K562 (cell line): ENCODE data around the gene ORAI2. TPM values are rescaled to one million over a fixed set of nuclear protein-coding genes. Genes with fewer than 3 reads are reported as not detected.

Source experiments
- CREB3L1 ChIP-seq: fragments of 450-650 bp; IDR thresholded peaks from 2 replicates; pipeline ENCODE4 v1.6.1; 2014; ENCODE audit warnings: low read depth, mild to moderate bottlenecking, moderate library complexity, borderline replicate concordance
- KAT7 ChIP-seq: sonication (generic); formaldehyde crosslinking; IDR thresholded peaks from 2 replicates; pipeline ENCODE4 v1.8.0; 2022; ENCODE audit warnings: missing genetic modification reagents, mild to moderate bottlenecking, borderline replicate concordance
- KDM5B ChIP-seq: fragments of 200-600 bp; sonication (generic); IDR thresholded peaks from 2 replicates; pipeline ENCODE4 v1.6.1; 2012; ENCODE audit warnings: low read depth, mild to moderate bottlenecking, moderate library complexity, low read length, control low read depth, inconsistent platforms; ENCODE audit not compliant: insufficient replicate concordance
- MED1 ChIP-seq: sonication (generic); formaldehyde crosslinking; IDR thresholded peaks from 2 replicates; pipeline ENCODE4 v1.8.1; 2023; ENCODE audit warnings: missing genetic modification reagents, borderline replicate concordance
- MEF2A ChIP-seq: IDR thresholded peaks from 2 replicates; pipeline ENCODE4 v1.6.1; 2011; ENCODE audit warnings: low read depth, mild to moderate bottlenecking, low read length, moderate library complexity; ENCODE audit not compliant: control insufficient read depth
- PKNOX1 ChIP-seq: fragments of 450-650 bp; IDR thresholded peaks from 2 replicates; pipeline ENCODE4 v1.6.1; 2016
- SPI1 ChIP-seq: IDR thresholded peaks from 2 replicates; pipeline ENCODE4 v1.6.1; 2011; ENCODE audit warnings: low read depth, low read length, control low read depth, borderline replicate concordance
- TOE1 ChIP-seq, 2 experiments: fragments of 450-650 bp in 1 of 2; sonication (generic) in 1 of 2; formaldehyde crosslinking in 1 of 2; IDR thresholded peaks; 2 replicates each; pipeline versions ENCODE4 v1.7.1 to v1.8.0; 2016 to 2022; ENCODE audit warnings: borderline replicate concordance in 2 of 2, mild to moderate bottlenecking in 2 of 2, antibody characterized with exemption in 1 of 2, inconsistent platforms in 1 of 2, low read depth in 1 of 2, missing genetic modification reagents in 1 of 2, moderate library complexity in 1 of 2
- TRIM24 ChIP-seq, 2 experiments: fragments of 450-650 bp; IDR thresholded peaks; 2 replicates each; pipeline ENCODE4 v1.6.1; 2016
- VEZF1 ChIP-seq: fragments of 200-800 bp; sonication (Bioruptor generic); IDR thresholded peaks from 2 replicates; pipeline ENCODE4 v1.6.1; 2017; ENCODE audit warnings: missing genetic modification characterization, missing compliant biosample characterization
- XRCC3 ChIP-seq: fragments of 450-650 bp; IDR thresholded peaks from 2 replicates; pipeline ENCODE4 v1.6.1; 2017; ENCODE audit warnings: mild to moderate bottlenecking, moderate library complexity
- ZBTB9 ChIP-seq: fragments of 450-650 bp; formaldehyde crosslinking; IDR thresholded peaks from 2 replicates; pipeline ENCODE4 v1.4.0; 2020; ENCODE audit warnings: mild to moderate bottlenecking, moderate library complexity
- ZNF146 ChIP-seq: IDR thresholded peaks from one replicate; pipeline ENCODE4 v1.6.1; 2018; ENCODE audit warnings: missing compliant biosample characterization; ENCODE audit not compliant: unreplicated experiment
- ZNF263 ChIP-seq: sonication (generic); formaldehyde crosslinking; IDR thresholded peaks from 2 replicates; pipeline ENCODE4 v1.8.0; 2022; ENCODE audit warnings: mild to moderate bottlenecking, missing genetic modification reagents, borderline replicate concordance
- ZNF280A ChIP-seq: fragments of 450-650 bp; IDR thresholded peaks from 2 replicates; pipeline ENCODE4 v1.6.1; 2018; ENCODE audit warnings: mild to moderate bottlenecking, low read depth; ENCODE audit not compliant: partially characterized antibody
- ZNF316 ChIP-seq: fragments of 450-650 bp; IDR thresholded peaks from 2 replicates; pipeline ENCODE4 v1.6.1; 2016
- polyA plus RNA-seq, 8 experiments: library from polyadenylated mRNA; depleted of rRNA in 4 of 8; stranded (reverse) in 5 of 8; unstranded in 3 of 8; fragments of >200 nt; fragmentation: Nextera tagmentation in 2 of 8; fragmentation: Illumina TruSeq in 1 of 8; extraction: Ambion mirVana in 2 of 8; extraction: Trizol in 1 of 8; gene quantifications; 2 replicates each; pipeline versions ENCODE4 v1.2.1 to v1.2.3, GENCODE V29; 2011 to 2014; ENCODE audit warnings: inconsistent platforms in 1 of 8, missing spikeins in 1 of 8
- total RNA-seq, 7 experiments: library from RNA; depleted of rRNA in 6 of 7; stranded (reverse); fragments of >200 nt in 6 of 7; fragmentation: Illumina TruSeq in 2 of 7; extraction: Trizol in 2 of 7; gene quantifications; 2 replicates each; pipeline versions ENCODE4 v1.2.1 to v1.2.3, GENCODE V29; 2011 to 2021; ENCODE audit warnings: low replicate concordance in 1 of 7
- TF ChIP-seq, protein P1 (sequence below): fragments of 450-650 bp; formaldehyde crosslinking; IDR thresholded peaks from 2 replicates; pipeline ENCODE4 v1.4.0; 2020; ENCODE audit warnings: mild to moderate bottlenecking, mixed read lengths

Gene ORAI2
- total and polyA plus RNA-seq, 9 of the 15 experiments (the other 6 are each of a cell fraction or from before 2014, with no cell fraction given) = 1.1 to 27.7 (median 9.2) TPM

DNA sequence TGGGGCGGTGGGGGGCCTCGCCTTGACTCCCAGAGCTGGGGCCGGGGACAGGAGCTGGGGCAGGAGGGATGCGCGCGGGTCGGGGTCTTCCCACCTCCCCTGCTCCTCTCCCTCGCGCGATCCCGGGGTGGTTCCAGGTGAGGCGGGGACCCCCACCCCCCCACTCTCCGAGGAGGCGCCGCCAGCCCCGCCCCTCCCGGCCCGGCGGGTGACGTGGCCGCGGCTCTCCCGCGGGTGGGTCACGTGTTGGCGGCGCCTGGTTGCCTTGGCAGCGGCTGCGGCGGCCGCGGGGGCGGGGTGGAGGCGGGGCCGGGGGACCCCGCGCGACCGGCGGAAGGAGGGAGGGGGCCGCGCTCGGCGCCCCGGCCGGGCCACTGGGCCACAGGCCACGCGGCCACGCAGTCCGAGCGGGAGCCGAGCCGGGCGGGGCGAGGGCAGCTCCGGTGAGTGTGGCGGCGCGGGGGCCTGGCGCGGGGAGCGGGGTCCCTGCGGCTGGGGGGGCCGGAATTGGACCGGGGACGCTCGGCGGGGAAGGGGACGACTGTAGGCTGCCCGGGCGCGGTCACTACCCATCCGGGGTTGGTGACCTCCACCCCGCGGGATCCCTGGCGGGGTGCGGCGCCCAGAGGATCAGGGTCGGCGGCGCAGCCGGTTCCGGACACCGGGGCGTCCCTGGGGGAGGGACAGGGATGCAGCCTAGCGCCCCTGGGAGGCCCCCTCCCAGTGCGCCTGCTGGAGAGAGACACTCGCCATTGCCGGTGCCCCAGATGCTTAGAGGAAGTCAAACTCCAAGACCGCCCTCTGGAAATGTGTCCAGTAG is at the start of gene ORAI2 (continued):
- peak; percentile 100 for TF ChIP-seq ZBTB9
- peak; percentile 52 for TF ChIP-seq KDM5B
- no peak for TF ChIP-seq ZNF146 (CRISPR knock-in tag)
- 0 out of 2 replicates have a peak, but pooled peaks have one; percentile 57 for TF ChIP-seq CREB3L1
- TF ChIP-seq XRCC3 = no peak
- TF ChIP-seq SPI1 = peak; percentile 20; the same call in 1 of the 2 replicates
- TF ChIP-seq PKNOX1 = no peak
- no peak for TF ChIP-seq ZNF316
- TF ChIP-seq MED1 (CRISPR knock-in tag) = no peak
- TF ChIP-seq MEF2A = no peak
- no peak for TF ChIP-seq KAT7 (CRISPR knock-in tag)
- TF ChIP-seq ZNF280A = no peak
- TF ChIP-seq, protein P1, sequence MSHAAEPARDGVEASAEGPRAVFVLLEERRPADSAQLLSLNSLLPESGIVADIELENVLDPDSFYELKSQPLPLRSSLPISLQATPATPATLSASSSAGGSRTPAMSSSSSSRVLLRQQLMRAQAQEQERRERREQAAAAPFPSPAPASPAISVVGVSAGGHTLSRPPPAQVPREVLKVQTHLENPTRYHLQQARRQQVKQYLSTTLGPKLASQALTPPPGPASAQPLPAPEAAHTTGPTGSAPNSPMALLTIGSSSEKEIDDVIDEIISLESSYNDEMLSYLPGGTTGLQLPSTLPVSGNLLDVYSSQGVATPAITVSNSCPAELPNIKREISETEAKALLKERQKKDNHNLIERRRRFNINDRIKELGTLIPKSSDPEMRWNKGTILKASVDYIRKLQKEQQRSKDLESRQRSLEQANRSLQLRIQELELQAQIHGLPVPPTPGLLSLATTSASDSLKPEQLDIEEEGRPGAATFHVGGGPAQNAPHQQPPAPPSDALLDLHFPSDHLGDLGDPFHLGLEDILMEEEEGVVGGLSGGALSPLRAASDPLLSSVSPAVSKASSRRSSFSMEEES = peak; percentile 48; the same call in 1 of the 2 replicates
- no peak for TF ChIP-seq ZNF263
- peak; percentile 98 for TF ChIP-seq VEZF1 (CRISPR knock-in tag)
- peak; percentile 56; the same call in 1 of the 2 replicates for TF ChIP-seq TOE1 (IDR thresholded peaks at IDR 0.05; ENCODE audit: borderline replicate concordance)
- TF ChIP-seq TOE1 (CRISPR knock-in tag; IDR thresholded peaks at IDR 0.05; ENCODE audit: borderline replicate concordance, low read depth) = no peak
- no peak for TF ChIP-seq TRIM24 (IDR thresholded peaks at IDR 0.05)
